Fibroblast of lung (primary cell): ENCODE results near the gene SLC6A12. TPM values are rescaled to one million over a fixed set of nuclear protein-coding genes. Genes with fewer than 3 reads are reported as not detected.

Source experiments
- DNase-seq, 2 donors: peaks; one replicate each; pipeline versions ENCODE4 v3.0.0 to v3.0.0-alpha.2; 2010; ENCODE audit warnings: low read depth in 2 of 2
- H2AFZ ChIP-seq: 2 replicates; pipeline ENCODE4 v1.5.1; 2012; ENCODE audit warnings: low read length, control low read depth, inconsistent platforms
- H3K27ac ChIP-seq: 2 replicates; pipeline ENCODE4 v1.5.1; 2011; ENCODE audit warnings: low read length, control low read depth; ENCODE audit not compliant: insufficient read depth
- H3K27me3 ChIP-seq: 2 replicates; pipeline ENCODE4 v1.5.1; 2011; ENCODE audit warnings: mild to moderate bottlenecking, low read length; ENCODE audit not compliant: control insufficient read depth, insufficient read depth
- H3K36me3 ChIP-seq: 2 replicates; pipeline ENCODE4 v1.5.1; 2011; ENCODE audit warnings: low read length; ENCODE audit not compliant: control insufficient read depth, insufficient read depth
- H3K4me1 ChIP-seq: 2 replicates; pipeline ENCODE4 v1.5.1; 2011; ENCODE audit warnings: low read length; ENCODE audit not compliant: control insufficient read depth, insufficient read depth; ENCODE audit errors: extremely low read depth
- H3K4me2 ChIP-seq: 2 replicates; pipeline ENCODE4 v1.5.1; 2011; ENCODE audit warnings: low read length, control low read depth; ENCODE audit not compliant: insufficient read depth; ENCODE audit errors: extremely low read depth
- H3K4me3 ChIP-seq, 4 experiments: fragments of 200-600 bp in 1 of 4; sonication (generic) in 1 of 4; replicated peaks in 1 of 4; 2 replicates each; pipeline ENCODE4 v1.5.1; 2011 to 2016; ENCODE audit warnings: low read length in 4 of 4, low read depth in 3 of 4, mild to moderate bottlenecking in 3 of 4, control low read depth in 2 of 4, inconsistent platforms in 1 of 4, mixed read lengths in 1 of 4; ENCODE audit not compliant: insufficient read depth in 1 of 4; ENCODE audit errors: control extremely low read depth in 1 of 4
- H3K79me2 ChIP-seq: 2 replicates; pipeline ENCODE4 v1.5.1; 2012; ENCODE audit warnings: mild to moderate bottlenecking, low read length, inconsistent platforms; ENCODE audit not compliant: control insufficient read depth, insufficient read depth
- H3K9ac ChIP-seq: 2 replicates; pipeline ENCODE4 v1.5.1; 2011; ENCODE audit warnings: mild to moderate bottlenecking, low read length, control low read depth; ENCODE audit not compliant: insufficient read depth
- H3K9me3 ChIP-seq: 2 replicates; pipeline ENCODE4 v1.5.1; 2012; ENCODE audit warnings: low read depth, low read length; ENCODE audit not compliant: control insufficient read depth, insufficient read depth
- H4K20me1 ChIP-seq: 2 replicates; pipeline ENCODE4 v1.5.1; 2011; ENCODE audit warnings: low read length; ENCODE audit not compliant: control insufficient read depth, insufficient read depth; ENCODE audit errors: extremely low read depth
- EZH2 ChIP-seq: IDR thresholded peaks from 2 replicates; pipeline ENCODE4 v1.5.1; 2012; ENCODE audit warnings: low read length, control low read depth, mild to moderate bottlenecking; ENCODE audit errors: missing control alignments
- polyA plus RNA-seq, 2 donors: library from polyadenylated mRNA; depleted of rRNA in 1 of 2; stranded (reverse) in 1 of 2; unstranded in 1 of 2; fragments of >200 nt; gene quantifications; 2 replicates each; pipeline ENCODE4 v1.2.1, GENCODE V29; 2011 to 2012; ENCODE audit warnings: missing spikeins in 1 of 2
- total RNA-seq: library from RNA; depleted of rRNA; stranded (reverse); fragments of >200 nt; gene quantifications from 2 replicates; pipeline ENCODE4 v1.2.1, GENCODE V29; 2014
- TF ChIP-seq, protein P1 (sequence below), 2 donors: IDR thresholded peaks in 1 of 2; conservative IDR thresholded peaks in 1 of 2; 1 replicate in 1 of 2; 2 replicates in 1 of 2; pipeline ENCODE4 v1.5.1; 2011 to 2012; ENCODE audit warnings: low read length in 2 of 2, control low read depth in 1 of 2, inconsistent platforms in 1 of 2, low read depth in 1 of 2, mild to moderate bottlenecking in 1 of 2

The SLC6A12 gene
- total and polyA plus RNA-seq, 2 donors (not counting 1 experiment from before 2014, with no cell fraction given): not detected

DNA sequence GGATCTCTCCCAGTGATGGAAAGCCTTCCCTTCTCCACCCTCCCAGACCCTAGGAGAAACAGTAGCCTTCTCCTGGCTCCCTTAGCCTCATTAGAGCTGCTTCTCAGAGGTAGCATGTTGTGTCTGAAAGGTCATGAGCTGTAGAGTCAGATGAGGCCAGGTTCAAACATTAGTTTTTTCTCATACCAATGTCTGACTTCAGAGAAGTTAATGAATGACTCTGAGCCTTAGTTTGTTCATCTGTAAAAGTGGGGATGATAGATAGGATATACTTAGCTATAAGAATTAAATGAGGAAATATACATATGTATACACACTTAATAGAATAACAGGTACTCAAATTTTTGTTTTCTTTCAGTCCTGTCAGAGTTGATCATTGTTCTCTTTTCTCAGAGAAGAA, 48.2 kb upstream of the SLC6A12 start:
- no peak overlapping the region for H3K9ac ChIP-seq
- no peak overlapping the region for H3K27ac ChIP-seq
- H3K4me2 ChIP-seq: no peak overlapping the region
- no peaks in the 10 kb centered on the region for H4K20me1 ChIP-seq
- H3K36me3 ChIP-seq: no peaks in the 10 kb centered on the region
- H3K27me3 ChIP-seq: peaks cover 9% of the 10 kb centered on the region
- TF ChIP-seq, protein P1, sequence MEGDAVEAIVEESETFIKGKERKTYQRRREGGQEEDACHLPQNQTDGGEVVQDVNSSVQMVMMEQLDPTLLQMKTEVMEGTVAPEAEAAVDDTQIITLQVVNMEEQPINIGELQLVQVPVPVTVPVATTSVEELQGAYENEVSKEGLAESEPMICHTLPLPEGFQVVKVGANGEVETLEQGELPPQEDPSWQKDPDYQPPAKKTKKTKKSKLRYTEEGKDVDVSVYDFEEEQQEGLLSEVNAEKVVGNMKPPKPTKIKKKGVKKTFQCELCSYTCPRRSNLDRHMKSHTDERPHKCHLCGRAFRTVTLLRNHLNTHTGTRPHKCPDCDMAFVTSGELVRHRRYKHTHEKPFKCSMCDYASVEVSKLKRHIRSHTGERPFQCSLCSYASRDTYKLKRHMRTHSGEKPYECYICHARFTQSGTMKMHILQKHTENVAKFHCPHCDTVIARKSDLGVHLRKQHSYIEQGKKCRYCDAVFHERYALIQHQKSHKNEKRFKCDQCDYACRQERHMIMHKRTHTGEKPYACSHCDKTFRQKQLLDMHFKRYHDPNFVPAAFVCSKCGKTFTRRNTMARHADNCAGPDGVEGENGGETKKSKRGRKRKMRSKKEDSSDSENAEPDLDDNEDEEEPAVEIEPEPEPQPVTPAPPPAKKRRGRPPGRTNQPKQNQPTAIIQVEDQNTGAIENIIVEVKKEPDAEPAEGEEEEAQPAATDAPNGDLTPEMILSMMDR (conservative IDR thresholded peaks at IDR 0.05 in 1 of 2, IDR thresholded peaks at IDR 0.05 in 1 of 2; ENCODE audit: low read depth in 1 of 2, low read length in 2 of 2): no peak
- no peaks in the 10 kb centered on the region for H3K4me1 ChIP-seq
- H3K79me2 ChIP-seq: no peaks in the 10 kb centered on the region
- H3K9me3 ChIP-seq: no peaks in the 10 kb centered on the region
- DNase-seq: no peak
- H2AFZ ChIP-seq: no peak overlapping the region
- H3K4me3 ChIP-seq: no peak overlapping the region

DNA sequence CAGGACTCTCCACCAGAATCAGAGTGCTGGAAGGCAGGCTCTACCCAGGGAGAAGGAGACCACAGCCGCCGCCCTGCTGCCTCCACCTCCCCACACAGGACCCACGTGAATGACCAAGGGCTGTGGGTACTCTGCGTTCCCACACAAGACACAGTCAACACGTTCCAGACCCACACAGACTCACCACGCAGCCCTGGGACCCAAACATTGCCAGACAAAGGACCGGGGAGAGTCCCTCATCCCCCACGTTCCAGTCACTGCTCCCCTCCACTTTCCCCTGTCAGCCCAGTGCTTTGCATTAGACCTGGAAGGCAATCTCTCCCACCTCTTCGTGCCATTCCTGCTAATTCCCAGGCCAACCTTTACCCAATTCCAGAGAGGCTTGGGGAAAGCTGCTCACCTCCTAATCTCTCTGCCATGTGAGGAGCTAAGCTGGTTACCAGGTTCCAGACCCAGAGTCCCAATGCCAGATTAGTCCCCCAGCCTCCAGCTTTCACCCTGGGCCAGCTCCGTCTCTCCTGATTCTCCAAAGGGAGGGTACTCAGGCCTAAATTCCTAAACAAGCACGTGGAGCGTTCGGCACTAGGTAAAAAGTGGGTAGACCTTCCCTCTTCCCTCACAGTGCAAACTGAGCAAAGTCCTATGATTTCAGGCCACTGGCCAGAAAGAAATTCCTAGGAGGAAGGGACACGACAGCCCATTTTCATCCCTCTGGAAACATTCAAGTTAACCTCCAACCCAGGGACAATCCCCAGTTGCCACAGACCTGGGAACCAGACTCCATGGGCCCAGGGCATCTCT, 43.8 kb upstream of the SLC6A12 start:
- TF ChIP-seq, protein P1 (conservative IDR thresholded peaks at IDR 0.05 in 1 of 2, IDR thresholded peaks at IDR 0.05 in 1 of 2; ENCODE audit: low read depth in 1 of 2, low read length in 2 of 2): no peak
- no peak for TF ChIP-seq EZH2
- no peaks in the 10 kb centered on the region for H3K79me2 ChIP-seq
- no peak overlapping the region for H3K4me3 ChIP-seq
- peaks cover 17% of the 10 kb centered on the region for H3K27me3 ChIP-seq
- H3K36me3 ChIP-seq: no peaks in the 10 kb centered on the region
- H3K9me3 ChIP-seq: no peaks in the 10 kb centered on the region
- no peak overlapping the region for H3K4me2 ChIP-seq
- H4K20me1 ChIP-seq: no peaks in the 10 kb centered on the region
- no peak overlapping the region for H3K27ac ChIP-seq
- H2AFZ ChIP-seq: no peak overlapping the region
- no peaks in the 10 kb centered on the region for H3K4me1 ChIP-seq
- DNase-seq: no peak
- no peak overlapping the region for H3K9ac ChIP-seq

DNA sequence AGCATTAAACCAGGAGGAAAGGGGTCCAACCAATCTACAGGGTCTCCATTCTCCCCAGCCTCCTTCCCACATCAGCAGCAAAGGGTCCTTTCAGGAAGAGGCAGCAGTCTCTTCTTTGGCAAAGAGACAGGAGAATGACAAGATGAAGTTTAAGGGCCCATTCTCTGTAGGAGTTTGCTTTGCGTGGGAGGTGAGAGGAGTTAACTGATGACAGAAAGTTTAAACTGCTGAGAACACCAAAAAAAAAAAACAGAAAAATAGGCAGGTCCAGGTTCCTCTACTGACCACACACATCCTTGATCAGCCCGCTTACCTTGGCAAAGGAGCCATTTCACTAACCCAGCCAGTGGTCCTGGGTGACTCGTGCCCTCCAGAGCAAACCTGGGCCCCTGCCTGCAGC, 43.0 kb upstream of the SLC6A12 start:
- no peaks in the 10 kb centered on the region for H3K79me2 ChIP-seq
- H3K4me3 ChIP-seq: no peak overlapping the region
- no peak overlapping the region for H3K27ac ChIP-seq
- H3K36me3 ChIP-seq: no peaks in the 10 kb centered on the region
- no peaks in the 10 kb centered on the region for H3K4me1 ChIP-seq
- no peak overlapping the region for H3K4me2 ChIP-seq
- H2AFZ ChIP-seq: no peak overlapping the region
- no peak for DNase-seq
- no peak overlapping the region for H3K9ac ChIP-seq
- no peaks in the 10 kb centered on the region for H3K9me3 ChIP-seq
- TF ChIP-seq EZH2: no peak
- TF ChIP-seq, protein P1 (conservative IDR thresholded peaks at IDR 0.05 in 1 of 2, IDR thresholded peaks at IDR 0.05 in 1 of 2; ENCODE audit: low read depth in 1 of 2, low read length in 2 of 2): no peak
- H3K27me3 ChIP-seq: peaks cover 17% of the 10 kb centered on the region
- H4K20me1 ChIP-seq: no peaks in the 10 kb centered on the region
